ENCODE measurements around the gene VEZF1.
A peak's percentile ranks its signal among the peaks of the same experiment; 100 is the strongest.
"Not testable (repeated sequence)": the region's sequence is repeated elsewhere in the genome, so short reads cannot be mapped to it uniquely, and the experiment has no call there.

The VEZF1 gene

GRCh38 chr17:57997085-57997809, 9.2 kb upstream of the VEZF1 start:
- no peak for DNase-seq

GRCh38 chr17:57995076-57995956, 7.3 kb upstream of the VEZF1 start:
- peak; percentile 50 for DNase-seq

- no peak for DNase-seq
These were observed 6.4 kb upstream of the VEZF1 start for GRCh38 chr17:57994436-57994835.

GRCh38 chr17:57993471-57994365, 5.7 kb upstream of the VEZF1 start:
- DNase-seq: no peak

GRCh38 chr17:57991537-57991936, 3.5 kb upstream of the VEZF1 start:
- no peak for DNase-seq

- no peak for DNase-seq
These were observed 2.0 kb upstream of the VEZF1 start for GRCh38 chr17:57990037-57990436.

- peak; percentile 51 for DNase-seq
These were observed 522 bp upstream of the VEZF1 start for GRCh38 chr17:57988301-57989250.

GRCh38 chr17:57986841-57987580, 1.0 kb downstream of the VEZF1 start:
- DNase-seq: peak; percentile 66

- peak; percentile 72 for DNase-seq
These were observed 2.4 kb downstream of the VEZF1 start for GRCh38 chr17:57985675-57985974.

- no peak for DNase-seq
These were observed 2.9 kb downstream of the VEZF1 start for GRCh38 chr17:57984936-57985674.

GRCh38 chr17:57984261-57984890, 3.7 kb downstream of the VEZF1 start:
- peak; percentile 24 for DNase-seq

GRCh38 chr17:57983446-57983845, 4.6 kb downstream of the VEZF1 start:
- DNase-seq: no peak

- no peak for DNase-seq
These were observed 5.4 kb downstream of the VEZF1 start for GRCh38 chr17:57982452-57983170.

GRCh38 chr17:57980522-57980921, 7.5 kb downstream of the VEZF1 start:
- DNase-seq: no peak

- DNase-seq: no peak
These were observed 9.0 kb downstream of the VEZF1 start for GRCh38 chr17:57979076-57979475.

GRCh38 chr17:57976594-57976993, 11.5 kb downstream of the VEZF1 start:
- DNase-seq: no peak

- DNase-seq: peak; percentile 46
These were observed 13.0 kb downstream of the VEZF1 start for GRCh38 chr17:57975044-57975443.

- not testable (repeated sequence) for DNase-seq
These were observed 13.8 kb downstream of the VEZF1 start for GRCh38 chr17:57974053-57974824.

GRCh38 chr17:57972151-57972550, 15.9 kb downstream of the VEZF1 start:
- no peak for DNase-seq

Measured in NCI-H226 (cell line).